Measurements from ENCODE around the gene ITGA7.

DNA sequence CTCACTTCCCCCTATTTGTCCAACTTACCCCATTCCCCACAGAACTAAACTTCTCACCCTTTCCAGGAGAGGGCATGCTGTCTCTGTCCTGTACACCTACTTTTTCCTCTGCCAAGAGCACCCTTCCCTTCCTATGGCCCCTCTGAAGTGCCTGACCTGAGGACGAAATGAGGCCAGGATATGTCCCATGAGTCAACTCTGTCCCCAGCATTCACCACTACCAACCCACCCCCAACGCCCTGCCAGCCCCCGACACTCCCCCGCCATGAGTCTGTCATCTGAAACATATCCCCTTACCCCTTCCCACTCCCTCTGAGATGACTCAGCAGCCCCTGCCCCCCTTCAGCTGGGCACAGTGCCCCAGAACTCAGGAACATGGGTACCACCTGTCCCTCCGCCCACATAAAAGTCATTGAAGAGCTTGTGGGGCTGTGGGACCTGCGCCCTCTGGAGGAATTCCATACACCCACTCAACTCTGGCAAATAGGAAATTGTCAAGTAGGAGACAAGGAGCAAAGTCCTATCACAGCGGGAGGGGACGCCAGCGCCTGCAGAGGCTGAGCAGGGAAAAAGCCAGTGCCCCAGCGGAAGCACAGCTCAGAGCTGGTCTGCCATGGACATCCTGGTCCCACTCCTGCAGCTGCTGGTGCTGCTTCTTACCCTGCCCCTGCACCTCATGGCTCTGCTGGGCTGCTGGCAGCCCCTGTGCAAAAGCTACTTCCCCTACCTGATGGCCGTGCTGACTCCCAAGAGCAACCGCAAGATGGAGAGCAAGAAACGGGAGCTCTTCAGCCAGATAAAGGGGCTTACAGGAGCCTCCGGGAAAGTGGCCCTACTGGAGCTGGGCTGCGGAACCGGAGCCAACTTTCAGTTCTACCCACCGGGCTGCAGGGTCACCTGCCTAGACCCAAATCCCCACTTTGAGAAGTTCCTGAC, 26.3 kb downstream of the ITGA7 start:
- TF ChIP-seq, protein P1, sequence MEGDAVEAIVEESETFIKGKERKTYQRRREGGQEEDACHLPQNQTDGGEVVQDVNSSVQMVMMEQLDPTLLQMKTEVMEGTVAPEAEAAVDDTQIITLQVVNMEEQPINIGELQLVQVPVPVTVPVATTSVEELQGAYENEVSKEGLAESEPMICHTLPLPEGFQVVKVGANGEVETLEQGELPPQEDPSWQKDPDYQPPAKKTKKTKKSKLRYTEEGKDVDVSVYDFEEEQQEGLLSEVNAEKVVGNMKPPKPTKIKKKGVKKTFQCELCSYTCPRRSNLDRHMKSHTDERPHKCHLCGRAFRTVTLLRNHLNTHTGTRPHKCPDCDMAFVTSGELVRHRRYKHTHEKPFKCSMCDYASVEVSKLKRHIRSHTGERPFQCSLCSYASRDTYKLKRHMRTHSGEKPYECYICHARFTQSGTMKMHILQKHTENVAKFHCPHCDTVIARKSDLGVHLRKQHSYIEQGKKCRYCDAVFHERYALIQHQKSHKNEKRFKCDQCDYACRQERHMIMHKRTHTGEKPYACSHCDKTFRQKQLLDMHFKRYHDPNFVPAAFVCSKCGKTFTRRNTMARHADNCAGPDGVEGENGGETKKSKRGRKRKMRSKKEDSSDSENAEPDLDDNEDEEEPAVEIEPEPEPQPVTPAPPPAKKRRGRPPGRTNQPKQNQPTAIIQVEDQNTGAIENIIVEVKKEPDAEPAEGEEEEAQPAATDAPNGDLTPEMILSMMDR (IDR thresholded peaks at IDR 0.05; ENCODE audit: low read depth, low read length, poor library complexity, severe bottlenecking) = peak; percentile 44
- TF ChIP-seq EZH2phosphoT487 (IDR thresholded peaks at IDR 0.05; ENCODE audit: borderline replicate concordance, low read length) = no peak
